ENCODE results near the gene CATSPER4.

Gene CATSPER4

GRCh38 chr1:26181586-26182382, 8.6 kb upstream of the CATSPER4 start:
- H4K91ac ChIP-seq (ENCODE audit: low read depth, low read length, poor library complexity), result no peak overlapping the region
- no peak overlapping the region for H3K4me2 ChIP-seq (ENCODE audit: insufficient read depth, low read length, poor library complexity, severe bottlenecking)

GRCh38 chr1:26182383-26182696, 8.1 kb upstream of the CATSPER4 start:
- Histone ChIP-seq H3K79me1 (ENCODE audit: low read depth, low read length) (no peaks in the 10 kb centered on the region), H2BK120ac (ENCODE audit: low read depth, low read length) (no peak overlapping the region), H3K9me3 (replicated peaks in 1 of 2; ENCODE audit: control insufficient read depth in 2 of 2, insufficient read depth in 1 of 2, low read depth in 1 of 2, low read length in 2 of 2) (no peaks in the 10 kb centered on the region), H2BK15ac (ENCODE audit: low read length) (no peak overlapping the region), H3K4me3 (ENCODE audit: low read length in 2 of 2) (no peak overlapping the region), H3K23ac (ENCODE audit: low read depth, low read length, poor library complexity) (peak overlapping the region; percentile 40), H2BK5ac (ENCODE audit: low read length) (no peak overlapping the region), H3K18ac (ENCODE audit: low read length) (peak overlapping the region; percentile 35), H3K14ac (ENCODE audit: low read length) (no peak overlapping the region), H2BK12ac (ENCODE audit: low read length) (no peak overlapping the region), H3K27me3 (ENCODE audit: control insufficient read depth in 3 of 3, insufficient read depth in 3 of 3, low read depth in 1 of 3, low read length in 3 of 3) (no peaks in the 10 kb centered on the region), H3K4me1 (ENCODE audit: control insufficient read depth in 2 of 2, insufficient read depth in 1 of 2, low read depth in 1 of 2, low read length in 2 of 2) (peaks cover 0 to 2% of the 10 kb centered on the region in 2 donors), H3K4me2 (ENCODE audit: insufficient read depth, low read length, poor library complexity, severe bottlenecking) (no peak overlapping the region), H3K9ac (ENCODE audit: low read depth, low read length, poor library complexity) (peak overlapping the region; percentile 50), H3K4ac (ENCODE audit: low read length) (no peak overlapping the region), H4K8ac (ENCODE audit: low read depth, low read length) (no peak overlapping the region), H2AK5ac (ENCODE audit: low read depth, low read length) (no peak overlapping the region), H3K36me3 (replicated peaks in 1 of 2; ENCODE audit: control insufficient read depth in 2 of 2, insufficient read depth in 2 of 2, low read length in 2 of 2) (no peaks in the 10 kb centered on the region), H4K91ac (ENCODE audit: low read depth, low read length, poor library complexity) (no peak overlapping the region), H2AFZ (ENCODE audit: low read length) (peak overlapping the region; percentile 51), H3K27ac (replicated peaks; ENCODE audit: low read length) (no peak overlapping the region)
- WGBS, 2 donors (ENCODE audit: extremely low coverage in 2 of 2, insufficient read length in 2 of 2, insufficient replicate concordance in 1 of 2), result no CpG with 5 or more reads among the region's 7 CpGs
- no peak for DNase-seq (ENCODE audit: low spot score)

More at GRCh38 chr1:26181586-26182382, 8.6 kb upstream of the CATSPER4 start:
- H2BK120ac ChIP-seq (ENCODE audit: low read depth, low read length), result no peak overlapping the region
- H3K23ac ChIP-seq (ENCODE audit: low read depth, low read length, poor library complexity), result no peak overlapping the region
- peaks cover 0 to 5% of the 10 kb centered on the region in 2 donors for H3K4me1 ChIP-seq (ENCODE audit: control insufficient read depth in 2 of 2, insufficient read depth in 1 of 2, low read depth in 1 of 2, low read length in 2 of 2)
- H2AK5ac ChIP-seq (ENCODE audit: low read depth, low read length), result no peak overlapping the region
- no peaks in the 10 kb centered on the region for H3K27me3 ChIP-seq (ENCODE audit: control insufficient read depth in 3 of 3, insufficient read depth in 3 of 3, low read depth in 1 of 3, low read length in 3 of 3)
- no peak overlapping the region for H2BK15ac ChIP-seq (ENCODE audit: low read length)
- H3K36me3 ChIP-seq (replicated peaks in 1 of 2; ENCODE audit: control insufficient read depth in 2 of 2, insufficient read depth in 2 of 2, low read length in 2 of 2), result no peaks in the 10 kb centered on the region
- no peak for DNase-seq (ENCODE audit: low spot score)
- H2BK12ac ChIP-seq (ENCODE audit: low read length), result no peak overlapping the region
- peak overlapping the region; percentile 50 for H3K9ac ChIP-seq (ENCODE audit: low read depth, low read length, poor library complexity)
- H2BK5ac ChIP-seq (ENCODE audit: low read length), result no peak overlapping the region
- no peak overlapping the region for H3K27ac ChIP-seq (replicated peaks; ENCODE audit: low read length)
- no CpG with 5 or more reads among the region's 9 CpGs for WGBS, 2 donors (ENCODE audit: extremely low coverage in 2 of 2, insufficient read length in 2 of 2, insufficient replicate concordance in 1 of 2)
- H4K8ac ChIP-seq (ENCODE audit: low read depth, low read length), result no peak overlapping the region
- no peak overlapping the region for H3K4ac ChIP-seq (ENCODE audit: low read length)
- H3K4me3 ChIP-seq (ENCODE audit: low read length in 2 of 2), result no peak overlapping the region
- no peak overlapping the region for H3K14ac ChIP-seq (ENCODE audit: low read length)
- H3K79me1 ChIP-seq (ENCODE audit: low read depth, low read length), result no peaks in the 10 kb centered on the region
- H3K9me3 ChIP-seq (replicated peaks in 1 of 2; ENCODE audit: control insufficient read depth in 2 of 2, insufficient read depth in 1 of 2, low read depth in 1 of 2, low read length in 2 of 2), result no peaks in the 10 kb centered on the region
- H3K18ac ChIP-seq (ENCODE audit: low read length), result no peak overlapping the region
- peak overlapping the region; percentile 51 for H2AFZ ChIP-seq (ENCODE audit: low read length)

- H3K9ac ChIP-seq (ENCODE audit: low read depth, low read length, poor library complexity), result no peak overlapping the region
- no peak overlapping the region for H2BK5ac ChIP-seq (ENCODE audit: low read length)
- no peaks in the 10 kb centered on the region for H3K4me1 ChIP-seq (ENCODE audit: control insufficient read depth in 2 of 2, insufficient read depth in 1 of 2, low read depth in 1 of 2, low read length in 2 of 2)
- H2BK12ac ChIP-seq (ENCODE audit: low read length), result no peak overlapping the region
- H3K27me3 ChIP-seq (ENCODE audit: control insufficient read depth in 3 of 3, insufficient read depth in 3 of 3, low read depth in 1 of 3, low read length in 3 of 3), result no peaks in the 10 kb centered on the region
- H3K18ac ChIP-seq (ENCODE audit: low read length), result peak overlapping the region; percentile 38
- no peak overlapping the region for H3K4me3 ChIP-seq (ENCODE audit: low read length in 2 of 2)
- H4K8ac ChIP-seq (ENCODE audit: low read depth, low read length), result no peak overlapping the region
- no peak overlapping the region for H2BK120ac ChIP-seq (ENCODE audit: low read depth, low read length)
- H2AK5ac ChIP-seq (ENCODE audit: low read depth, low read length), result no peak overlapping the region
- no peak overlapping the region for H3K27ac ChIP-seq (replicated peaks; ENCODE audit: low read length)
- DNase-seq (ENCODE audit: low spot score), result no peak
- H2AFZ ChIP-seq (ENCODE audit: low read length), result no peak overlapping the region
- no peak overlapping the region for H3K4me2 ChIP-seq (ENCODE audit: insufficient read depth, low read length, poor library complexity, severe bottlenecking)
- H3K36me3 ChIP-seq (replicated peaks in 1 of 2; ENCODE audit: control insufficient read depth in 2 of 2, insufficient read depth in 2 of 2, low read length in 2 of 2), result peaks cover 0 to 4% of the 10 kb centered on the region in 2 donors
- no peak overlapping the region for H3K14ac ChIP-seq (ENCODE audit: low read length)
- H2BK15ac ChIP-seq (ENCODE audit: low read length), result no peak overlapping the region
- no peak overlapping the region for H3K4ac ChIP-seq (ENCODE audit: low read length)
- H3K9me3 ChIP-seq (replicated peaks in 1 of 2; ENCODE audit: control insufficient read depth in 2 of 2, insufficient read depth in 1 of 2, low read depth in 1 of 2, low read length in 2 of 2), result no peaks in the 10 kb centered on the region
- no peaks in the 10 kb centered on the region for H3K79me1 ChIP-seq (ENCODE audit: low read depth, low read length)
- no peak overlapping the region for H3K23ac ChIP-seq (ENCODE audit: low read depth, low read length, poor library complexity)
- WGBS, 2 donors (ENCODE audit: extremely low coverage in 2 of 2, insufficient read length in 2 of 2, insufficient replicate concordance in 1 of 2), result no CpG with 5 or more reads among the region's 7 CpGs
- H4K91ac ChIP-seq (ENCODE audit: low read depth, low read length, poor library complexity), result no peak overlapping the region
These were observed 6.3 kb upstream of the CATSPER4 start for GRCh38 chr1:26184086-26184485.

GRCh38 chr1:26184883-26185282, 5.5 kb upstream of the CATSPER4 start:
- Histone ChIP-seq H3K14ac (ENCODE audit: low read length) (no peak overlapping the region), H2BK12ac (ENCODE audit: low read length) (no peak overlapping the region), H3K9ac (ENCODE audit: low read depth, low read length, poor library complexity) (no peak overlapping the region), H3K4me1 (ENCODE audit: control insufficient read depth in 2 of 2, insufficient read depth in 1 of 2, low read depth in 1 of 2, low read length in 2 of 2) (no peaks in the 10 kb centered on the region), H2AFZ (ENCODE audit: low read length) (no peak overlapping the region), H4K91ac (ENCODE audit: low read depth, low read length, poor library complexity) (no peak overlapping the region), H3K4me2 (ENCODE audit: insufficient read depth, low read length, poor library complexity, severe bottlenecking) (no peak overlapping the region), H4K8ac (ENCODE audit: low read depth, low read length) (no peak overlapping the region), H3K23ac (ENCODE audit: low read depth, low read length, poor library complexity) (peak overlapping the region; percentile 55), H3K18ac (ENCODE audit: low read length) (no peak overlapping the region), H3K4ac (ENCODE audit: low read length) (no peak overlapping the region), H2AK5ac (ENCODE audit: low read depth, low read length) (no peak overlapping the region), H2BK15ac (ENCODE audit: low read length) (no peak overlapping the region), H3K27me3 (ENCODE audit: control insufficient read depth in 3 of 3, insufficient read depth in 3 of 3, low read depth in 1 of 3, low read length in 3 of 3) (no peaks in the 10 kb centered on the region), H2BK120ac (ENCODE audit: low read depth, low read length) (no peak overlapping the region), H3K27ac (replicated peaks; ENCODE audit: low read length) (no peak overlapping the region), H3K36me3 (replicated peaks in 1 of 2; ENCODE audit: control insufficient read depth in 2 of 2, insufficient read depth in 2 of 2, low read length in 2 of 2) (peaks cover 0 to 7% of the 10 kb centered on the region in 2 donors), H3K9me3 (replicated peaks in 1 of 2; ENCODE audit: control insufficient read depth in 2 of 2, insufficient read depth in 1 of 2, low read depth in 1 of 2, low read length in 2 of 2) (no peaks in the 10 kb centered on the region), H2BK5ac (ENCODE audit: low read length) (no peak overlapping the region), H3K79me1 (ENCODE audit: low read depth, low read length) (no peaks in the 10 kb centered on the region), H3K4me3 (ENCODE audit: low read length in 2 of 2) (no peak overlapping the region)
- no peak for DNase-seq (ENCODE audit: low spot score)
- no CpG with 5 or more reads among the region's 21 CpGs for WGBS, 2 donors (ENCODE audit: extremely low coverage in 2 of 2, insufficient read length in 2 of 2, insufficient replicate concordance in 1 of 2)
